Measurements from ENCODE around the gene ZFP1. TPM values are rescaled to one million over a fixed set of nuclear protein-coding genes. Genes with fewer than 3 reads are reported as not detected.

The ZFP1 gene
- total RNA-seq, 6 experiments from 2014 or later: 3.7 to 18.6 (median 9.3) TPM

- peaks cover 0 to 5% (median 2%) of the 10 kb centered on the region in 4 donors for H3K36me3 ChIP-seq
- H3K27me3 ChIP-seq: no peaks in the 10 kb centered on the region
- ATAC-seq: peak in 3 of 4 donors; percentile 11 to 46 (median 20)
- DNase-seq: no peak
- WGBS (ENCODE audit: insufficient coverage, low coverage, low lambda C conversion rate, missing lambda C conversion rate): no CpG with 5 or more reads among the region's 3 CpGs
- no peaks in the 10 kb centered on the region for H3K4me1 ChIP-seq
- H3K9me3 ChIP-seq: peaks cover 0 to 22% (median 3%) of the 10 kb centered on the region in 4 donors
- TF ChIP-seq, protein P1, sequence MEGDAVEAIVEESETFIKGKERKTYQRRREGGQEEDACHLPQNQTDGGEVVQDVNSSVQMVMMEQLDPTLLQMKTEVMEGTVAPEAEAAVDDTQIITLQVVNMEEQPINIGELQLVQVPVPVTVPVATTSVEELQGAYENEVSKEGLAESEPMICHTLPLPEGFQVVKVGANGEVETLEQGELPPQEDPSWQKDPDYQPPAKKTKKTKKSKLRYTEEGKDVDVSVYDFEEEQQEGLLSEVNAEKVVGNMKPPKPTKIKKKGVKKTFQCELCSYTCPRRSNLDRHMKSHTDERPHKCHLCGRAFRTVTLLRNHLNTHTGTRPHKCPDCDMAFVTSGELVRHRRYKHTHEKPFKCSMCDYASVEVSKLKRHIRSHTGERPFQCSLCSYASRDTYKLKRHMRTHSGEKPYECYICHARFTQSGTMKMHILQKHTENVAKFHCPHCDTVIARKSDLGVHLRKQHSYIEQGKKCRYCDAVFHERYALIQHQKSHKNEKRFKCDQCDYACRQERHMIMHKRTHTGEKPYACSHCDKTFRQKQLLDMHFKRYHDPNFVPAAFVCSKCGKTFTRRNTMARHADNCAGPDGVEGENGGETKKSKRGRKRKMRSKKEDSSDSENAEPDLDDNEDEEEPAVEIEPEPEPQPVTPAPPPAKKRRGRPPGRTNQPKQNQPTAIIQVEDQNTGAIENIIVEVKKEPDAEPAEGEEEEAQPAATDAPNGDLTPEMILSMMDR (IDR thresholded peaks at IDR 0.05): no peak
- no peak for TF ChIP-seq POLR2A (IDR thresholded peaks at IDR 0.05)
- no peak overlapping the region for H3K27ac ChIP-seq
- intact Hi-C loops (cut with DNase I): no loop called here
- H3K4me3 ChIP-seq: no peak overlapping the region
Observed at GRCh38 chr16:75175074-75175473, 26.8 kb downstream of the ZFP1 start.

DNA sequence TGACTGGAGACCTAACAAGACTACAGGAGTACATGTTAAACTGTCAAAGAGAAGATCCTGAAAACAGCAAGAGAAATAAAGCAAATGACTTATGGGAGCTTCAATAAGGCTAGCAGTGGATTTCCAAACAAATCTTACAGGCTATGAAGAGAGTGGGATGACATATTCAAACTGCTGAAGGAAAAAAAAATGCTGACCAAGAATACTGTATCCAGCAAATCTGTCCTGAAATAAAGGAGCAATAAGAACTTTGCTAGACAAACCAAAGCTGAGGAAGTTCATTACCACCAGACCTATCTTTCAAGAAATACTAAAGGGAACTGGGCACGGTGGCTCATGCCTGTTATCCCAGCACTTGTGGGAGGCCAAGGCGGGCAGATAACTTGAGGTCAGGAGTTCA is 28.6 kb downstream of the ZFP1 start:
- Histone ChIP-seq H3K27me3 (no peaks in the 10 kb centered on the region), H3K4me1 (no peaks in the 10 kb centered on the region), H3K9me3 (peaks cover 0 to 6% (median 0%) of the 10 kb centered on the region in 4 donors), H3K27ac (no peak overlapping the region), H3K4me3 (no peak overlapping the region), H3K36me3 (no peaks in the 10 kb centered on the region)
- DNase-seq (no peak), ATAC-seq (no peak)
- WGBS (ENCODE audit: insufficient coverage, low coverage, low lambda C conversion rate, missing lambda C conversion rate): 93% methylated on average over 2 of the region's 2 CpGs
- intact Hi-C loops (cut with DNase I): no loop called here
- TF ChIP-seq POLR2A (IDR thresholded peaks at IDR 0.05): no peak
- TF ChIP-seq, protein P1 (IDR thresholded peaks at IDR 0.05): no peak

DNA sequence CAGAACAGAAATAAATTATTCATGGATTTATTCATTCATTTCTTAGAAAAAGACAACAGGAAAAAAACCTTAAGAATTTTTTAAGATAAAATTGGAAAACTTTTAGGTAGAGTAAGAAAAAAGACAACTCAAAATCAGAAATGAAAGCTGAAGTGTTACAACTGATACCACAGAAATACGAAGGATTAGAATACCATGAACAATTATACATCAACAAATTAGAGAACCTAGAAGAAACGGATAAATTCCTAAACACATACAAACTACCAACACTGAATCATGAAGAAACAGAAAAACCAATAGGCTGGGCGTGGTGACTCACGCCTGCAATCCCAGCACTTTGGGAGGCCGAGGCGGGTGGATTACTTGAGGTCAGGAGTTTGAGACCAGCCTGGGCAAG is 30.9 kb downstream of the ZFP1 start:
- Histone ChIP-seq H3K36me3 (no peaks in the 10 kb centered on the region), H3K4me1 (no peaks in the 10 kb centered on the region), H3K27me3 (no peaks in the 10 kb centered on the region), H3K27ac (no peak overlapping the region), H3K9me3 (no peaks in the 10 kb centered on the region), H3K4me3 (no peak overlapping the region)
- TF ChIP-seq, protein P1 (IDR thresholded peaks at IDR 0.05): no peak
- TF ChIP-seq POLR2A (IDR thresholded peaks at IDR 0.05): no peak
- ATAC-seq: no peak
- DNase-seq: no peak
- intact Hi-C loops (cut with DNase I): no loop called here
- WGBS (ENCODE audit: insufficient coverage, low coverage, low lambda C conversion rate, missing lambda C conversion rate): 85% methylated on average over 6 of the region's 6 CpGs

DNA sequence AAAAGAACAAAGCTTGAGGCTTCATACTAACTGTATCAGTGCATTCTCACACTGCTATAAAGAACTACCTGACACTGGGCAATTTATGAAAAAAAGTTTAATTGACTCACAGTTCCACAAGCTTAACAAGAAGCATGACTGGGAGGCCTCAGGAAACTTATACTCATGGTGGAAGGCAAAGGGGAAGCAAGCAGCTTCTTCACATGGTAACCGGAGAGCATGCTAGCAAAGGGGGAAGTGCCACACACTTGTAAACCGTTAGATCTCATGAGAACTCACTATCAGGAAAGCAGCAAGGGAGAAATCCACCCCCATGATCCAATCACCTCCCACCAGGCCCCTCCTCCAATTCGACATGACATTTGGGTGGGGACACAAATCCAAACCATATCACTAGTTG is 33.3 kb downstream of the ZFP1 start:
- Histone ChIP-seq H3K27me3 (no peaks in the 10 kb centered on the region), H3K9me3 (no peaks in the 10 kb centered on the region), H3K4me1 (no peaks in the 10 kb centered on the region), H3K36me3 (no peaks in the 10 kb centered on the region), H3K27ac (no peak overlapping the region), H3K4me3 (no peak overlapping the region)
- 53% methylated on average over 2 of the region's 3 CpGs for WGBS (ENCODE audit: insufficient coverage, low coverage, low lambda C conversion rate, missing lambda C conversion rate)
- intact Hi-C loops (cut with DNase I): no loop called here
- ATAC-seq (no peak), DNase-seq (no peak)
- TF ChIP-seq, protein P1 (IDR thresholded peaks at IDR 0.05): no peak
- TF ChIP-seq POLR2A (IDR thresholded peaks at IDR 0.05): no peak
